Measurements from ENCODE around the gene ZNF79. TPM values are rescaled to one million over a fixed set of nuclear protein-coding genes. Genes with fewer than 3 reads are reported as not detected.

Gene ZNF79
- total and polyA plus RNA-seq, 2 of the 4 experiments (the other 2 are of a cell fraction), result 5.6 to 15.4 TPM

DNA sequence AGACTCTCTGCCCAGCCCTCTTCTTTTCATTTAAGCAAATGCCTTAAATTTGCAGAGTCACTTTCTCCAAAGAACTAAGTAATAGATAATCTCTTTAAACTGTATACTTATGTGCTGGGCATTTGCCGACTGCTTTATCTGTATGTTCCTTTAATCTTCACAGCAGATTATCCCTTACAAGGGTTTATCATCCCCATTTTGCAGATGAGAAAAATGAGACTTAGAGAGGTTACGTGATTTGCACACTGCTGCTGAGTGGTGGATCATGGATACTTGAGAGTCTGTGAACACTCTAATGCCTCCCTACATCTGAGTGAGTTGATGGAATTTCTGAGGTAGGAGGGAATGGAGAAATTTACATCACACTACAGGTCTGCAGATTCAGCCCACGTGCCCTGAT is 4.2 kb downstream of the ZNF79 start:
- Histone ChIP-seq H2AFZ (replicated peaks; ENCODE audit: low read length, poor library complexity) (no peak overlapping the region), H2BK120ac (ENCODE audit: low read depth, low read length) (no peak overlapping the region), H3K9ac (ENCODE audit: low read depth, low read length) (no peak overlapping the region), H3K27ac (ENCODE audit: insufficient read depth, low read length) (no peak overlapping the region), H2BK20ac (ENCODE audit: low read depth, low read length) (no peak overlapping the region), H3K14ac (replicated peaks; ENCODE audit: low read depth, low read length) (no peak overlapping the region), H3K4me1 (ENCODE audit: control insufficient read depth, insufficient read depth, low read length) (no peaks in the 10 kb centered on the region), H3K9me3 (ENCODE audit: control insufficient read depth, insufficient read depth, low read length) (no peaks in the 10 kb centered on the region), H2BK5ac (ENCODE audit: low read depth, low read length, poor library complexity, severe bottlenecking) (no peak overlapping the region), H3K4me2 (ENCODE audit: low read depth, low read length) (no peak overlapping the region), H3K27me3 (ENCODE audit: control insufficient read depth, insufficient read depth, low read length) (no peaks in the 10 kb centered on the region), H2AK5ac (ENCODE audit: low read depth, low read length) (no peak overlapping the region), H3K9me1 (ENCODE audit: insufficient read depth, low read length) (no peaks in the 10 kb centered on the region; the same call in 1 of the 2 replicates), H3K79me1 (ENCODE audit: low read depth in 1 of 2, low read length in 2 of 2) (peaks cover 32 to 69% of the 10 kb centered on the region in 2 experiments), H4K5ac (ENCODE audit: low read depth, low read length) (no peak overlapping the region), H4K8ac (ENCODE audit: low read depth in 2 of 2, low read length in 2 of 2) (no peak overlapping the region), H2BK15ac (ENCODE audit: low read depth, low read length) (no peak overlapping the region), H3K23ac (ENCODE audit: low read depth, low read length) (no peak overlapping the region), H4K20me1 (ENCODE audit: insufficient read depth, low read length) (peaks cover 13% of the 10 kb centered on the region; the same call in 1 of the 2 replicates), H2AK9ac (replicated peaks; ENCODE audit: low read depth, low read length, poor library complexity) (no peak overlapping the region), H4K91ac (ENCODE audit: insufficient read depth, low read depth, low read length) (no peak overlapping the region), H3K18ac (ENCODE audit: low read depth, low read length) (no peak overlapping the region), H3K56ac (ENCODE audit: extremely low read depth, insufficient read depth, low read length) (no peak overlapping the region), H3K4me3 (ENCODE audit: insufficient read depth, low read depth, low read length) (no peak overlapping the region), H3K4ac (ENCODE audit: low read depth, low read length) (no peak overlapping the region), H3K36me3 (ENCODE audit: control insufficient read depth, insufficient read depth, low read length) (peaks cover 13% of the 10 kb centered on the region)
- WGBS, 2 experiments (ENCODE audit: extremely low coverage in 2 of 2, insufficient read length in 1 of 2), result no CpG with 5 or more reads among the region's 3 CpGs
- DNase-seq (no peak), ATAC-seq (ENCODE audit: low read depth) (no peak)
- in situ Hi-C loops (cut with MboI; ENCODE audit: low sequenced_read_pairs) (no loop called here), intact Hi-C loops (cut with micrococcal nuclease) (loop anchor here (10.0 kb wide), 1 partner anchor 204 kb away; no protein-coding TSS in a partner anchor), dilution Hi-C loops (cut with HindIII; ENCODE audit: low sequenced_read_pairs, unreplicated experiment) (no loop called here)
- POLR2A ChIA-PET (ENCODE audit: unreplicated experiment), result no interaction called here
- TF ChIP-seq SMC3 (IDR thresholded peaks at IDR 0.05; ENCODE audit: low read depth, low read length) (no peak), CEBPB (IDR thresholded peaks at IDR 0.05; ENCODE audit: low read depth, low read length) (no peak)
- CTCF ChIA-PET, result no interaction called here
- no TSS peak for BruUV-seq (replicated peaks)

Measured in IMR-90 (cell line).